Stimulated activated CD4-positive, alpha-beta T cell treated with anti-CD3 and anti-CD28 coated beads, Interleukin-1b, Interleukin-23, amount 100 ng/mL, for 48 hours (primary cell): Measurements from ENCODE around the gene TNFAIP8L3.
A peak's percentile ranks its signal among the peaks of the same experiment; 100 is the strongest.
"Not testable (repeated sequence)": the region's sequence is repeated elsewhere in the genome, so short reads cannot be mapped to it uniquely, and the experiment has no call there.

ENCODE experiments used
- DNase-seq: peaks from one replicate; pipeline ENCODE4 v3.0.0-alpha.2; 2020

Gene TNFAIP8L3

DNA sequence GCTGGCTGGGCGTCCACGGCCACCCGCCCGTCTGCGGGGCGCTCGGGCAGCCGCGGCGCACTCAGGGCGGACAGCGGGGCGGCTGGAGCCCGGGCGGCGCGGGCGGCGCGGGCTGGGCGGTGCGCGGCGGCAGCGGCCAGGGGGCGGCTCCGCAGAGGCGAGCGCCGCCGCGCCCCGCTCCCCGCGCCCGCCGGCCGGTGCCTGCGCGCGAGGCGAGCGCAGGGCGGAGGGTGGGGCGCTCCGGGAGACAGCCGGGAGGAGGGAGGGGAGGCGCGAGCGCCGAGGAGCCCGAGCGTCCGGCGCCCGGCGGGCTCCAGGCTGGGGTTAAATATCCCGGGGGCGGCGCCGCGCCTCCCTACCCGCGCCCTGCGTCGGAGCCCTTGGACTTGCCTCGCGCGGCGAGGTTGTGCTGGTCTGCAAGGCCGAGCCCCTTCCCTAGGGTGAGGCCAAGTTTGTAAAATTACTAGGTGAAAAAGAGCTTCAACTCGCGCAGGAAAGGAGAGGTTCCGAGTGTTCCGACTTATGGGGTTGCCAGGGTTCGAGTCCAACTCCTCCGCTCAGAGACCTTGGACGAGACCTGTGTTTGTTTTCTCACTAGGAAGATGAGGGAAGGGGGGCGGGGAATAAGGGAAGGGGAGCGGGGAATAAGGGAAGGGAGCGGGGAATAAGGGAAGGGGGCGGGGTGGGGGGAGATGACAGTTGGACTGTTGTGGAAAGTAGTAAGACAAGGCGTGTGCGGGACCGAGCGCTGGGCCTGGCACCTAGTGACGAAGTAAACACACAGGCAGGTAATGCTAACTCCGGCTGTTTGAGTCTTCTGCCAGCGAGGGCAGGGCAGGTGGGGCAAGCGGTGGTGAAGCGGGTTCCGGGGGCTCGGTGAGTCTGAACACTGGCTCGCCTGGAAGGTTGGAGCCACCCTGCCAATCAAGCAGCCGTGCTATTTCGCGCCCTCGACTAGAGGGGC lies at the start of gene TNFAIP8L3:
TSS of gene TNFAIP8L3 (minus strand) at position 301 of the 964 bp plus-strand sequence. CDS start 311 bp downstream, outside the sequence.
- DNase-seq: no peak

DNA sequence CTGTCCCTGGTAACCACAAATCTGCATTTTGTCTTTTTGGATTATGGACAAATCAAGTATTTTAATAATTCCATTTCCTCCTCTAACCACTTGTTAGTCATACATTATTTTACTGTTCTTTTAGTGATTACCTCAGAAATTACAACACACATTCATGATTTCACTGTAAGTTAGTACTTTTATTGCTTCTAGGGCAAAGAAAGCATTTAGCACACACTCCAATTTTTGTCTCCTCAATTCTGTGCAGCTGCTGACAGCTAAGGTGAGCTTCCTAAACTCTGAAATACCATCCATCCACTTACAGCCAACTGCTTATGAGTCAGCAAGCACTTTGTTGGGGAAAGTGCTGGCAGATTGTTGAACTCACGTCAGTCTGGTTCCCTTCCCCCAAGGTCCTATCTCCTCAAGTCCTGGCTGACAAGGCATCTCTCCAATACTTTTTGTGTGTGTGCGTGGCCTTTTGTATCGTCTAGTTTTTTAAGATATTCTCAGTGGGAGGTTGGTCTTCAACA lies 49.4 kb upstream of the TNFAIP8L3 start:
- DNase-seq: no peak

DNA sequence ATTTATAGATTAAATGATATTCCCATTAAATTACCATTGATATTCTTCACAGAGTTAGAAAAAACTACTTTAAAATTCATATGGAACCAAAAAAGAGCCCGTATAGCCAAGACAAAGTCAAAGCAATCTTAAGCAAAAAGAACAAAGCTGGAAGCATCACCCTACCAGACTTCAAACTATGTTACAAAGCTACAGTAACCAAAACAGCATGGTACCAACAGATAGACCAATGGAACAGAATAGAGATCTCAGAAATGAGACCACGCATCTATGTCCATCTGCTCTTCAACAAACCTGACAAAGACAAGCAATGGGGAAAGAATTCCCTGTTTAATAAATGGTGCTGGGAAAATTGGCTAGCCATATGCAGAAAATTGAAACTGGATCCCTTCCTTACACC lies 45.6 kb upstream of the TNFAIP8L3 start:
- DNase-seq: not testable (repeated sequence)

DNA sequence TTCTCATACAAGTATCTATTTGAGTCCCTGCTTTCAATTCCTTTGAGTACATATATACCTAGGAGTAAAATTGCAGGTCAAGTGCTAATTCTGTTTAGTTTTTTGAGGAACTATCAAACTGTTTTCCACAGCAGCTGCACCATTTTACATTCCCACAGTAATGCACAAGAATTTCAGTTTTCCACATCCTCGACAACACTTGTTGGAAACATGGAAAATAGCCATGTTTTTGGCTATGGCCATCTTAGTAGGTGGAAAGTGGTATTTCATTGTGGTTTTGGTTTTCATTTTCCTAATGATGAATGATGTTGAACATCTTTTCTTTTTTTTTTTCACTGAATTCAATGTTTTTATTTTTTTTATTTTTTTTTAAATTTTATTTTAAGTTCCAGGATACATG lies 44.4 kb upstream of the TNFAIP8L3 start:
- no peak for DNase-seq

DNA sequence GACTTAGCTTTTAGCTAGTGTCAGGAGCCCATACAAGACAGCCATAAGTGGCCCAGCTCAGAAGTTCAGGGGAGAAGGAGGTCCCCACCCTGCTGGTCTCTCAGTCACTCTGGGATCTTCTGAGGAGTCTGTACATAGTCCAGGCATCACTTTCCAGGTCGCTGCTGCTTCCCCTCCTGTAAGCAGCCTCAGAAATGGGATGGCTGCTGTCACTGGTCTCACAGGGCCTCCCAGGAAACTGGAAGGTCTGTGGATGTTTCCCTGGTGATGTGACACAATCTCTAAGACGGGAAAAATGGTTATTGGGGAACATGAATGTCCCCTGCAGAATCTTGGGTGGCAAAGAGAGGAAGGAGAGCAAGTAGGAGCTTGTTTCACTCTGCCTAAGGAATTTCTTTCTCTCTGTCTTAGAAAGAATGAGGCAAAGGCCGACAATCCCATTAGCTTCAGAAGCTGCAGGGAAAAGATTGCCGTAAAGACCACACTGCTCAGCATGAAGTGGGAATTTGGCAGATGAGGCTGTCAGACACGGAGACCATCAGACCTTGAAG lies 43.2 kb upstream of the TNFAIP8L3 start:
- no peak for DNase-seq

DNA sequence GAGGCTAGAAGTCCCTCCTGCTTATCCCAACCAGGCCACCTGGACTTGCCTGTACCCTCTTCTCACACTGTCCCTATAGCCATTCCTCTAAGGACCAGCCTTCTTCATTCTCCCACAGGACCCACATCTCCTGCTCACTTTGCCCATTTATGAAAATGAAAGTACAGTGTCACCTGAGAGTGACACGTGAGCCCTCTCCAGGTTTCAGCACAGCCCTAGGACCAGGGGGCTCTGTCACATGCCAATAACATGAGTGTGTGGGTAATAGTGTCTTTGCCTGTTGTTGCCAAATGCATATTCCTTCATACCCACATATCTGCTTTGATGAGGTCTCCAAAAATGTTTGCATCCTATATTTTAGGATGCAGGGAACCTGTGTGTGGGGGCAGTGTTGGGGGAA lies 42.3 kb upstream of the TNFAIP8L3 start:
- DNase-seq: no peak

DNA sequence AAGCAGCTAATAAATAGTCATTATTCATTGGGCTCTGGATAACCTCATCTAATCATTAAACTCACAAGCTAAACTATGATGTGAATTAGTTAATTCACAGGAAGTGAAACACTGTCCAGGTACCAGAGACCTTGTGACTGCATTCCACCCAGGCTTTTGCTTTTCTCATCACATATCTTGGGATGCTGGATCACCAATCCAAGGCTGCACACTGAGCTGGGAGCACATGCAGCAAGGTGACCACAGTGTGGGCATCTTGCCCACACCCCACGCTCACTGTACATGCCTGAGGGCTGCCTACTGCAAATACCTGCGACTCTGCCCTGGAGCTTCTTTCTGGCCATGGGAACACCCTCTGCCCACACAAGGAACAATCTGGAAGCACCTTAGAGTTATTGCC lies 40.6 kb upstream of the TNFAIP8L3 start:
- DNase-seq: no peak

DNA sequence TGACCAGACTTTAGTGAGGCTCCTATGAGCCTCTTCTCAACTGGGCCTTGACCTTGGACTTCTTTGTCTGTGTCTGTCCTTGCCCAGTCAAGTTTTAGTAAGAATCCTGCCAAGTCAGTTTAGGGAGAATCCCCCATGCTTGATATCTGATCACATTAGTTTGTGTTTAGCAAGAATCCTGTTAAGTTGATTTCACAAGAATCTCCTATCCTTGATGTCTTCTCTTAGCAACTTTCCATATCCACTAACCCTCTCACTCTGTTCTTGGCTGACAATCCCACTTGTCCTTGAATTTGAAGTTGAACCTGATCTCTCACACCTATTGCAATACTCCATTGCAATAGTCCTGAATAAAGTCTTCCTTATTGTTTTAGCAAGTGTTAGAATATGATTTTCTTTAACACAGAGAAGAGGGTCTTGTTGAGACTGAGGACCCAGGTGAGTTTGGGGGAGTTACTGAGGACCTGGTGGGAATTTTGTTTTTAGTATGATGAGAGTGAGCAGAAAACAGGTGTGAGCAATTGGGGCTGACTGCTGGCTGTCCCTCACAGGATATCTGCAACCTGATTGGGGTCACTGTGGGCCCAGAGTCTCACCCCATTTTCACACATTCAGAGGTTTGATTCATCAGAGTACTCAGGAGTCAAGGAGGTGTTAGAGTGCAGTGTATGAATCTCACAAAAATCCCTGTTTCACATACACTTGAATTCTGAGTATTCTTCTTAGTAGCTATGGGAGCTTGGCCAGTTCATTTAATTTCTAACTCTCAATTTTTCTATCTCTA lies 39.9 kb upstream of the TNFAIP8L3 start:
- no peak for DNase-seq

DNA sequence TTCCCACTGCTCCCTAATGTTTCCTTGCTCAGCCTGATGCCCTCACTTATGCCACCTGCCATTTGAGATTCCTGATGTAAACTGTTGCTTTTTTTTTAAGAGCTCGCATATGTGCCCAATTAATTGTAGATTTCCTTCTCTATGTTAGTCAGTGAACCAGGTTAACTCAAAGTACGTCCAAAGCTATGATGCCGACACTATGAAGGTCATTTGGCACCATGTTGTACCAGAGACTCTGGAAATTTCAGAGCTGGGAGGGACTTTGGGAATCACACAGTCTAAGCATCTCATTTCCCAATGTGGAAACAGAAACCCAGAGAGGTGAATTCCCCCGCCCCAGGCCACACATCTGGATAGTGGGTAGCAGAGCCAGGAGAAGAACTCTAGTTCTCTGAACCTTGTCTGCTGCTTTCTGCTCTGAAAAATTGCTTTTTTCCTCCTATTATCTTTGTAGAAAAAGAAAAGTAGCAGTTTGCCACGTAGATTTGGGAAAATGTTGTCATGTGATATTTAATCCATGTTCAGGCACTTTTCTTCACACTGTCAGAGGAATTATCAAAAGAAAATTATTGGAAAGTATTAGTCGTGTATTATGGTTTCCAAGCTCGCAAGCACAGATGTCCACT lies 38.5 kb upstream of the TNFAIP8L3 start:
- DNase-seq: no peak

DNA sequence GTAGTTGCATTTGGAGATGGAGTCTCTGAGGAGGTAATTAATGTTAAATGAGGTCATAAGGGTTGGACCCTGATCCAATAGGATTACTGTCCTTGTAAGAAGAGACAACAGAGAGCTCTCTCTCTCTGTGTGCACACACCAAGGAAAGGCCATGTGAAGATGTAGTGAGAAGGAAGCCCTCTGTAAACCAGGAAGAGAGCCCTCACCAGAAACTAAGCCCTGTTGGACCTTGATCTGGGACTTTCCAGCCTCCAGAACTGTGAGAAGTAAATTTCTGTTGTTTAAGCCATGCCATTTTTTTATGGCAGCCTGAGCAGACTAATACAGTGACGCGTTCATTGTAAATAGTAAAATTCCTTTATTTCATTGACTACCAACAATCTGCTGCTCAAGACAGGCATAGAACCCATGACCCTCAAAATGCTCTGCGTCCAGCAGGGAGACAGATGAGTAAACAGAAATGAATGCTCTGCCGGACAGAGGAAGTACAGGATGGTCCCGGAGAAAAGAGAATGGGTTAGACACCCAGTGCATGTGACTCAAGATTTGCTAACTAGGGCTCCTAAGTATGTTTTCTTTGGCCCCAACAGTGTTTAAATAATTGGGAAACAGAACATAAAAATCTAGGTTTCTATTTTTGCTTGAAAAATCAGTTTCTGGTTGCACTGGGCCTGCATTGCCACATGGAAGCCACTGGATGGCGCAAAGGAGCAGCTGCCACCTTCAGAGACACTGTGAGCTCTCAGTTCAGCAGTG lies 37.9 kb upstream of the TNFAIP8L3 start:
- DNase-seq: no peak

DNA sequence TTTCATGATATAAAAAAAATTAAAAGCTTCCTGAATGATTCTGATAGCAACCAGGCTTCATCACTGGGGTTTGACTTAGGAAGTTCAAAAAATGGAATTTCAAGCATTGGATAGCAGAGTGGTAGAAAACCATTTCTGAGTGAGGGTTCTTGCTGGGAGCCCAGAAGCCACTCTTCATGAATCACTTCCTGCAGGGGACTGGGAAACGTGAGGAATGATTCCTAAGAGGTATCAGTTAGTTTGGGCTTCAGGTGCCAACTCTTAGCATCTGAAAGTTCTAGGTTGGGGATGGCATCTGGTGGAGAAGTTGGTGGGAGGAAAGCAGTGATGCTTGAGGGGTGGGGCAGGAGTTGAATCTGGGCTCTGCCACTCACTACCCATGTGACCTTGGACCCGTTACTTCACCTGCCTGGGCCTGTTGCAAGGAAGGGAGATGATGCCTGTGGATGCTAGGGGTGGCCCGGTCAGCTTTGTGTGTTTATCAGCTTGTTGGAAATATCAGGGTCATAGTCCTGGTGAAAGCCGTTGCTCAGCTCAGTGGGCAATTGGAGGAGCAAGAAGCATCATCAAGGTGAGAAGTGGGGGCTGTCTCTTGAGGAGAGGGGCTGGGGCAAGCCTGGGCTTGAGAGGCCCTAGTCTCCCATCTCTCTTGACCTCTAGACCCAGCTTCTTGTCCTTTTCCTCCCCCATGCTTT lies 37.0 kb upstream of the TNFAIP8L3 start:
- no peak for DNase-seq

DNA sequence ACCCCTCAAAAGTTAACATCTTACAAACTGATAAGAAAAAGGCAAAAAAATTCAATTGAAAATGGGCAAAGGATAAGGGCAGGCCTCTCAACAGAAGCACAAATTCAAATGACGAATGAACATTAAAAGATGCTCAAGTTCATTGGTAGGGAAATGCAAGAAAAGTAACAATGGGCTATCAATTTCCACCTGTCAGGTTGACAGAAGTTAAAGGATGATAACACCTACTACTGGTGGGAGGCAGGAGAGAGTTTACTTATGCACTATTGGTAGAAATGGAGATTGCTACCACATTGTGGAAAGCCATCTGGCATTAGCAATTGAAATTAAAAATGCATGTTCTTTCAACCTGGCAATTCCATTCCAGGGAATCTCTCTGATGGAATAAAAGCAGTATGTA lies 35.6 kb upstream of the TNFAIP8L3 start:
- no peak for DNase-seq

DNA sequence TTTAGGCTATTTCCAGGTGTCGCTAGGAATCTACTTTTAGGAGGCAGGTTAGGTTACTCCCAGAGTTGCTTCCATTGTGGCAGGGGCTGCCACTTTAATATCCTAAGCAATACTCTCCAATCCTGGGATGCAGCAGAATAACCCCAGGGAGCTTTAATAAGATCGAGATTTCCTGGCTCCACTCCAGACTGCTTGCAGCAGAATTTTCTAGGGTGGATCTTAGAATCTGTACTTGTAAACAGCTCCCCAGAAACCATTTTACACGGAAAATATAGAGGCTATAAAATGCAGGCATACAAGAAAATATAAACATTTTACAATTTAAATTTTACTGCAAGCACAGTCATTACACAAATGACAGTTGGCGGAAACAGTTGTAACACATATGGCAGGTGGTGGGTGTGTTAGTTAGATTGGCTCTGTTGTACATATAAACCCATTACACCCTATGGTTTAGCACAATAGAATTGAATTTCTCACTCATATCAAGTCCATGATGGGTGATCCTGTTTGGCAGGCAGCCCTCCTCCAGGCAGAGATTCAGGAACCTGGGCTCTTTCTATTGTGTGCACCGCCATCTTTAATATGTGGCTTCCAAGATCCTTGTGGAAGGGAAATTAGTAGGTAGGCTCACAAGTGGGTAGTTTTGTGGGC lies 35.0 kb upstream of the TNFAIP8L3 start:
- DNase-seq: no peak

DNA sequence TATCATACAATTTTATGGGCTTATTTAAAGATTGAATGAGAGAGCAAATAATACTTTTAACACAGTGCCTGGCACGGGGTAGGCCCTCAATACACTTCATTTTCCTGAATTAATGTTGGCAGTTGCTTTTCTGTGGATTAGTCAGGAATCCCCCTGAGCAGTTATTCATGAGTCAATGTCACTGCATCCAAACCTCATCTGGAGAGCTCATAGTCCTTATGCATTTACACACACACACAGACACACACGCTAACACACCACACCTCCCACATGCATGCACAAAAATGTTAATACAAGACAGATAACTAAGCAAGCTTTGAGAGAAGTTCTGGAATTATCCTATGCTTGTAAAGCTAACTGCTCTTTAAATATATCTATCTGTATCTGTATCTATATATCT lies 34.0 kb upstream of the TNFAIP8L3 start:
- no peak for DNase-seq

DNA sequence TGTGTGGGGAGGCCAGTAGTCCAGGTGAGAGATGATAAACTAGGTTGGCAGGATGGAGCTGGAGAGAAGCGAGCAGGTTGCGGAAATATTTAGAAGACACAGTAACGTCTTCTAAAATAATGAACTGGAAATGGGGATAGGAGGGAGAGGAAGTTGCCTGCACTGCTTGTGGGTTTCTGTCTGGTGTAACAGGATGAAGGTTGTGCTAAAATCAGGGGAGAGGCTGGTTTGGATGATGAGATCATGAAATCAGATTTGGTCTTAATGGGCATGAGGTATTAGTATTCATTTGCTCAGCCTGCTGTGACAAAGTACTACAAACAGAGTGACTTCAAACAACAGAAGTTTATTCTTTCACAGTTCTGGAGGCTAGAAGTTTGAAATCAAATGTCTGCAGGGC lies 32.1 kb upstream of the TNFAIP8L3 start:
- no peak for DNase-seq

DNA sequence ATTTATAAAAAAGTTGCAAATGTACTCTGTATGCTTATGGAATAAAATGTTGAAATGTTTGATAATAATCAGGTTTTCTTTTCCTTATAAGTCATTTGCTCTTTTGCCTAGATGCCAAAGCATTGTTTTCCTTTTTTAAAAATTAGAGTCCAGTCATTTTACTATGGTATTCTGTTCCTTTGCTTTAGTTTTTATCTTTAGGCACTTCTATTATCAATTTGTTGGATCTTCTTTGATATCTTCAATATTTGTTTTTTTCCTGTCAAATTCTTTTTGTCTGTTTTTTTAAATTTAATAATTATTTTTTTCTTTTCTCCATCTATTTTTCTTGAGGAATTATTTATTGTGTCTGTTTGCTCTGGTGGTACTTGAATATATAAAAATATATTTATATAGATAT lies 28.3 kb upstream of the TNFAIP8L3 start:
- DNase-seq: not testable (repeated sequence)

DNA sequence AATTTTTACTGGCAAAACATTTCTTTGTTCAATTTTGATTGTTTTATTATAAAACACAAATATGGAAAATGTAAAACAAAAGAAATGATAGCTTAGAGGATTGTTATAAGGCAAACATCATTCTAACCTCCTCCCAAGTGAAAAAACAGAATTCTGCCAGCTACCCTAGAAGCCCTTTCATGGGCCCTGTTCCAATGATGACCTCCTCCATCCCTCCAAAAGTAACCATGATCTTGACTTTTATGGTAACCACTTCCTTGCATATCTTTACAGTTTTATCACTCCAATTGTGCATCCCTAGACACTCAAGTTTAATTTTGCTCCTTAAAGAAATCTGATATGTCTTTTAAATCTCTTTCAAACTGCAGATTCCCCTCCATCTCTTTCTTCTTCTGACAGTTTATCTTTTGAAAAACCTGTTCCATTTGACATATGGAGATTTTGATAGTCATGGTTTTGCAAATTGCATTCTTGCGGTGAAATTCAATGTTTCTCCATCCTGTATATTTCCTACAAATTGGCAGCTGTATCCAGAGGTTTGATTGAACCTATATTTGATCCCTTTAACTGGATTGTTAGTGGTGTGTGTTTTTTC lies 27.0 kb upstream of the TNFAIP8L3 start:
- DNase-seq: no peak

DNA sequence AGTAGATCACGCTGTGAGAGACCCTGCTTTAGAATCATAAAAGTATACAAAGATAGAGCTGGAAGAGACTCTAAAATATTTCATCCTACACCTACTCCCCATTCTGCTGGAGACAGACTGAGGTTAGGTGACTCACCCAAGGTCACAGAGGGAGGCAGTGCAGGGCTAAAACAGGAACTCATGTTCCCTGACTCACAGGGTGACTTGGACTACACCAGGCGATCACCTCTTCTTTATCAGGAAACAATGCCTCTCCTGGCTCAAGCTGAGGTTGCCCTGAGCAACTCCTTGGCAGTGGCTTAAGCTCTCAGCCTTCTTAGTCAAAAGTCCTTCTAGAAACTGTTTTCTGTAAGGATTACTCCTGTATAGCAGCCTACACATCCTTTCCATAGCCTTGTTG lies 26.4 kb upstream of the TNFAIP8L3 start:
- DNase-seq: peak; percentile 15

DNA sequence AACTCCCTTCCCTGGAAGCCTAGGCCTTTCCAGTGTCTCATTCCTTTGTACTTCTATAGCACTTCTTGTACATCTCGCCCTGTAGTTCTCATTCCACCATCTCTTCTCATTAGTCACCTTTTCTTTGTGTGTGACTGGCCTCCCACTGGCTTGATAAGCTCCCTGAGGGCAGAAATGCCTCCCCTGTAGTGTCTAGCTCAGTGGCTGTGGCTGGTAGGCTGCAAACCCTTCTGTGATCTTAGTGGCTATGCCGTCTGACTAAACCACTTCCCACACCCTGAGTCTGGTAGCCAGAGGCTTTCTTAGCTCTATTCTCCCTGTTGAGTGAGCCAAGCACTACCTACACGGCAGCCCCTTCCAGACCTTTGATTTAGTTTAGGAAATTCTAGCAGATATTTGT lies 24.4 kb upstream of the TNFAIP8L3 start:
- DNase-seq: no peak

DNA sequence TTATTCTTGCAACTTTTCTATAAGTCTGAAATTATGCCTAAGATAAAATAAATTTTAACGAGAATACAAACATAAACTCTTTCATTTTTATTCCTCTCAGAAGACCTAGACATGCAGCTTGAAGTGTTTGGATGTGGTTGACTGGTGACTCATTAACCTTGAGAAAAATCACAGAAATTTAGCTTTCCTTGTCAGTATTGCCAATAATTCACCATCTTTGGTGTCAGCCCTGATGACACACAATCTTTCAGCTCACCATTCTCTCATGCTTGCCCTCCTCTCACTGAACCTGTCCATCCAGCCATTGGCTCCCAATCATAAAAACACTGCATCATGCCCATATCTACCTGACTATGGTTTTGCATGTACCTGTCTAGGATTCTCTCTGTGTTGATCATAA lies 22.6 kb upstream of the TNFAIP8L3 start:
- no peak for DNase-seq
